Measurements from ENCODE around the gene COX6B2. TPM values are rescaled to one million over a fixed set of nuclear protein-coding genes. Genes with fewer than 3 reads are reported as not detected.

COX6B2 gene
- total and polyA plus RNA-seq, 2 of the 13 experiments (the other 11 are each of a cell fraction or from before 2014, with no cell fraction given), result 0.21 TPM; not detected in 1

DNA sequence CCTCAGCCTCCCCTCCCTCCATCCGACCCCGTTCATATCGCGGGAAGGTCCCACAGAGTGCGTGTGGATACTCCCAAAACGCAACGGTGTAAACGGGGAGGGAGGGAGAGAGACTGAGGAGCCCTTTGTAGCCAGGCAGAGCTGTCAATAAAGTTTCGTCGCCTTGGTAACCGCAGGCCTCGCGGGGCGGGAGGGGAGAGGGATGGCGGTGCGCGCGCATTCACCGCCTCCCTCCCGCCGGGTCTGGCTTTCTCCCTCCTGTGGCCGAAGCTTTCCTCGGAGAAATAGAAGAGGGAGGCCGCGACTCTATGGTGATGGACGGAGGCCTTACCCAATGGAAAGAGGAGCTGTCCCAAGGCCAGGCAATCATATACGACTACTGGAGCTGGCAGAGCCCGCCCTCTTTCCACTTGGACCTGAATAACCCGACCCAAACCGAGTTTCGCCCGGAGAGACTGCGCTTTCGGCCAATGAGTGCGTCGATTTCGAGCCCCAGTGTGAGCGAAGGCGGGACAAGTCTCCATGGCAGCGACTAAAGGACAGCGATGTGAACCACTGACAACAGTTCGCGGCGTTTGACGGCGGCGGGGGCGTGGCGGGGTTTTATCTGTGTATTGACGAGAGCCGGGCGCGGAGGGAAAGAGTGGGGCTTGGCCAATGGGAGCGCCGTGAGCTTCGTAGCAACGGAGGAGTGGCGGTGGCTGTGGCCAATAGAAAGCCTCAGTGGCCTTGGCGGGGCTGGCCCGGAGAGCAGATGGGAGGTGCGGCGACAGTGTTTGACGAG lies 15.2 kb downstream of the COX6B2 start, which contains the start of gene KMT5C (continued):
- TF ChIP-seq, protein P1, sequence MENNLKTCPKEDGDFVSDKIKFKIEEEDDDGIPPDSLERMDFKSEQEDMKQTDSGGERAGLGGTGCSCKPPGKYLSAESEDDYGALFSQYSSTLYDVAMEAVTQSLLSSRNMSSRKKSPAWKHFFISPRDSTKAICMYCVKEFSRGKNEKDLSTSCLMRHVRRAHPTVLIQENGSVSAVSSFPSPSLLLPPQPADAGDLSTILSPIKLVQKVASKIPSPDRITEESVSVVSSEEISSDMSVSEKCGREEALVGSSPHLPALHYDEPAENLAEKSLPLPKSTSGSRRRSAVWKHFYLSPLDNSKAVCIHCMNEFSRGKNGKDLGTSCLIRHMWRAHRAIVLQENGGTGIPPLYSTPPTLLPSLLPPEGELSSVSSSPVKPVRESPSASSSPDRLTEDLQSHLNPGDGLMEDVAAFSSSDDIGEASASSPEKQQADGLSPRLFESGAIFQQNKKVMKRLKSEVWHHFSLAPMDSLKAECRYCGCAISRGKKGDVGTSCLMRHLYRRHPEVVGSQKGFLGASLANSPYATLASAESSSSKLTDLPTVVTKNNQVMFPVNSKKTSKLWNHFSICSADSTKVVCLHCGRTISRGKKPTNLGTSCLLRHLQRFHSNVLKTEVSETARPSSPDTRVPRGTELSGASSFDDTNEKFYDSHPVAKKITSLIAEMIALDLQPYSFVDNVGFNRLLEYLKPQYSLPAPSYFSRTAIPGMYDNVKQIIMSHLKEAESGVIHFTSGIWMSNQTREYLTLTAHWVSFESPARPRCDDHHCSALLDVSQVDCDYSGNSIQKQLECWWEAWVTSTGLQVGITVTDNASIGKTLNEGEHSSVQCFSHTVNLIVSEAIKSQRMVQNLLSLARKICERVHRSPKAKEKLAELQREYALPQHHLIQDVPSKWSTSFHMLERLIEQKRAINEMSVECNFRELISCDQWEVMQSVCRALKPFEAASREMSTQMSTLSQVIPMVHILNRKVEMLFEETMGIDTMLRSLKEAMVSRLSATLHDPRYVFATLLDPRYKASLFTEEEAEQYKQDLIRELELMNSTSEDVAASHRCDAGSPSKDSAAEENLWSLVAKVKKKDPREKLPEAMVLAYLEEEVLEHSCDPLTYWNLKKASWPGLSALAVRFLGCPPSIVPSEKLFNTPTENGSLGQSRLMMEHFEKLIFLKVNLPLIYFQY (CRISPR knock-in tag; IDR thresholded peaks at IDR 0.05; ENCODE audit: borderline replicate concordance), result peak; percentile 98
- TF ChIP-seq ZFX (CRISPR knock-in tag; IDR thresholded peaks at IDR 0.05; ENCODE audit: low read depth) (peak; percentile 37; the same call in 1 of the 2 replicates), MAZ (IDR thresholded peaks at IDR 0.05; ENCODE audit: borderline replicate concordance, low read depth, low read length) (peak; percentile 93), MAZ (CRISPR knock-in tag; IDR thresholded peaks at IDR 0.05; ENCODE audit: low read depth) (peak; percentile 80; the same call in 1 of the 2 replicates), ZNF839 (CRISPR knock-in tag; IDR thresholded peaks at IDR 0.05; ENCODE audit: borderline replicate concordance) (no peak), SP1 (IDR thresholded peaks at IDR 0.05) (no peak; the same call in 1 of the 2 replicates), SP1 (CRISPR knock-in tag; IDR thresholded peaks at IDR 0.05) (peak; percentile 92), MEIS1 (CRISPR knock-in tag; IDR thresholded peaks at IDR 0.05; ENCODE audit: borderline replicate concordance) (peak; percentile 82; the same call in 1 of the 2 replicates), NFYB (CRISPR knock-in tag; IDR thresholded peaks at IDR 0.05) (peak; percentile 96), NAIF1 (CRISPR knock-in tag; IDR thresholded peaks at IDR 0.05; ENCODE audit: borderline replicate concordance) (no peak), GATAD2A (CRISPR knock-in tag; IDR thresholded peaks at IDR 0.05) (peak; percentile 10; the same call in 1 of the 2 replicates), RFXANK (CRISPR knock-in tag; IDR thresholded peaks at IDR 0.05) (0 out of 2 replicates have a peak, but pooled peaks have one; percentile 50), SRSF1 (optimal IDR thresholded peaks at IDR 0.05; ENCODE audit: low read depth, low read length) (no peak), THAP11 (CRISPR knock-in tag; IDR thresholded peaks at IDR 0.05) (peak; percentile 63), SALL1 (CRISPR knock-in tag; IDR thresholded peaks at IDR 0.05) (peak; percentile 26), TBX2 (CRISPR knock-in tag; IDR thresholded peaks at IDR 0.05; ENCODE audit: borderline replicate concordance) (no peak), SMAD9 (CRISPR knock-in tag; IDR thresholded peaks at IDR 0.05) (no peak), CREM (IDR thresholded peaks at IDR 0.05) (peak; percentile 93), CREM (CRISPR knock-in tag; IDR thresholded peaks at IDR 0.05) (peak; percentile 48; the same call in 1 of the 2 replicates), XRCC5 (optimal IDR thresholded peaks at IDR 0.05; ENCODE audit: low read length) (peak; percentile 19), ZNF484 (CRISPR knock-in tag; IDR thresholded peaks at IDR 0.05; ENCODE audit: borderline replicate concordance, low read depth) (no peak), GABPB1 (CRISPR knock-in tag; IDR thresholded peaks at IDR 0.05) (peak; percentile 74), RFX1 (IDR thresholded peaks at IDR 0.05) (peak; percentile 95)
- TF ChIP-seq, protein P2, sequence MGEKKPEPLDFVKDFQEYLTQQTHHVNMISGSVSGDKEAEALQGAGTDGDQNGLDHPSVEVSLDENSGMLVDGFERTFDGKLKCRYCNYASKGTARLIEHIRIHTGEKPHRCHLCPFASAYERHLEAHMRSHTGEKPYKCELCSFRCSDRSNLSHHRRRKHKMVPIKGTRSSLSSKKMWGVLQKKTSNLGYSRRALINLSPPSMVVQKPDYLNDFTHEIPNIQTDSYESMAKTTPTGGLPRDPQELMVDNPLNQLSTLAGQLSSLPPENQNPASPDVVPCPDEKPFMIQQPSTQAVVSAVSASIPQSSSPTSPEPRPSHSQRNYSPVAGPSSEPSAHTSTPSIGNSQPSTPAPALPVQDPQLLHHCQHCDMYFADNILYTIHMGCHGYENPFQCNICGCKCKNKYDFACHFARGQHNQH (CRISPR knock-in tag; IDR thresholded peaks at IDR 0.05), result no peak; the same call in 1 of the 2 replicates
- TF ChIP-seq, protein P3, sequence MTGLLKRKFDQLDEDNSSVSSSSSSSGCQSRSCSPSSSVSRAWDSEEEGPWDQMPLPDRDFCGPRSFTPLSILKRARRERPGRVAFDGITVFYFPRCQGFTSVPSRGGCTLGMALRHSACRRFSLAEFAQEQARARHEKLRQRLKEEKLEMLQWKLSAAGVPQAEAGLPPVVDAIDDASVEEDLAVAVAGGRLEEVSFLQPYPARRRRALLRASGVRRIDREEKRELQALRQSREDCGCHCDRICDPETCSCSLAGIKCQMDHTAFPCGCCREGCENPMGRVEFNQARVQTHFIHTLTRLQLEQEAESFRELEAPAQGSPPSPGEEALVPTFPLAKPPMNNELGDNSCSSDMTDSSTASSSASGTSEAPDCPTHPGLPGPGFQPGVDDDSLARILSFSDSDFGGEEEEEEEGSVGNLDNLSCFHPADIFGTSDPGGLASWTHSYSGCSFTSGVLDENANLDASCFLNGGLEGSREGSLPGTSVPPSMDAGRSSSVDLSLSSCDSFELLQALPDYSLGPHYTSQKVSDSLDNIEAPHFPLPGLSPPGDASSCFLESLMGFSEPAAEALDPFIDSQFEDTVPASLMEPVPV (CRISPR knock-in tag; IDR thresholded peaks at IDR 0.05), result 0 out of 2 replicates have a peak, but pooled peaks have one; percentile 31

Data from HepG2 (cell line).